ENCODE data around the gene DEFB108B. TPM values are rescaled to one million over a fixed set of nuclear protein-coding genes. Genes with fewer than 3 reads are reported as not detected.
"Not testable (repeated sequence)": the region's sequence is repeated elsewhere in the genome, so short reads cannot be mapped to it uniquely, and the experiment has no call there.

Gene DEFB108B
- total and polyA plus RNA-seq, 7 donors, result not detected

- Histone ChIP-seq H3K27me3 (ENCODE audit: insufficient read depth in 3 of 3, low read length in 2 of 3) (no peaks in the 10 kb centered on the region), H3K36me3 (ENCODE audit: insufficient read depth in 1 of 2, low read depth in 1 of 2) (no peaks in the 10 kb centered on the region), H3K27ac (no peak overlapping the region), H3K9me3 (no peaks in the 10 kb centered on the region), H3K4me3 (no peak overlapping the region), H3K4me1 (no peaks in the 10 kb centered on the region)
- TF ChIP-seq CTCF (IDR thresholded peaks at IDR 0.05), result no peak
- WGBS, 3 donors, result 68 to 72% (median 70%) methylated on average over 14 to 15 of the region's 15 CpGs
- intact Hi-C loops (cut with DNase I), result no loop called here
- ATAC-seq, result no peak
- no peak for DNase-seq
These were observed 10.9 kb downstream of the DEFB108B start for GRCh38 chr11:71843858-71844257.

GRCh38 chr11:71853895-71854294 lies 20.9 kb downstream of the DEFB108B start:
- H3K4me1 ChIP-seq; DNase-seq; H3K27me3 ChIP-seq (ENCODE audit: insufficient read depth in 3 of 3, low read length in 2 of 3); H3K4me3 ChIP-seq; intact Hi-C loops (cut with DNase I); H3K36me3 ChIP-seq (ENCODE audit: insufficient read depth in 1 of 2, low read depth in 1 of 2); H3K9me3 ChIP-seq; ATAC-seq; H3K27ac ChIP-seq: not testable (repeated sequence)
- WGBS, 3 donors, result 91 to 98% (median 95%) methylated on average over 2 of the region's 2 CpGs

- H3K36me3 ChIP-seq (ENCODE audit: insufficient read depth in 1 of 2, low read depth in 1 of 2); H3K27ac ChIP-seq; H3K9me3 ChIP-seq; H3K27me3 ChIP-seq (ENCODE audit: insufficient read depth in 3 of 3, low read length in 2 of 3); H3K4me3 ChIP-seq; DNase-seq; ATAC-seq; H3K4me1 ChIP-seq; intact Hi-C loops (cut with DNase I): not testable (repeated sequence)
- WGBS, 3 donors, result 56 to 67% (median 62%) methylated on average over 2 of the region's 2 CpGs
These were observed 22.9 kb downstream of the DEFB108B start for GRCh38 chr11:71855880-71856279.

GRCh38 chr11:71860835-71861234 lies 27.8 kb downstream of the DEFB108B start:
- intact Hi-C loops (cut with DNase I); ATAC-seq; H3K9me3 ChIP-seq; H3K27ac ChIP-seq; H3K4me1 ChIP-seq; DNase-seq; H3K36me3 ChIP-seq (ENCODE audit: insufficient read depth in 1 of 2, low read depth in 1 of 2); H3K27me3 ChIP-seq (ENCODE audit: insufficient read depth in 3 of 3, low read length in 2 of 3); H3K4me3 ChIP-seq: not testable (repeated sequence)
- WGBS, 3 donors, result 82 to 85% (median 85%) methylated on average over 3 of the region's 3 CpGs

GRCh38 chr11:71863978-71864627 lies 31.1 kb downstream of the DEFB108B start:
- H3K9me3 ChIP-seq; H3K27ac ChIP-seq; H3K36me3 ChIP-seq (ENCODE audit: insufficient read depth in 1 of 2, low read depth in 1 of 2); H3K27me3 ChIP-seq (ENCODE audit: insufficient read depth in 3 of 3, low read length in 2 of 3); intact Hi-C loops (cut with DNase I); DNase-seq; H3K4me1 ChIP-seq; H3K4me3 ChIP-seq: not testable (repeated sequence)
- peak in 3 of 4 donors; percentile 54 to 67 (median 62) for ATAC-seq
- WGBS, 3 donors, result 70 to 77% (median 75%) methylated on average over 3 of the region's 3 CpGs
- peak; percentile 29 for TF ChIP-seq CTCF (IDR thresholded peaks at IDR 0.05)

GRCh38 chr11:71867209-71867608 lies 34.2 kb downstream of the DEFB108B start:
- H3K4me1 ChIP-seq; H3K27me3 ChIP-seq (ENCODE audit: insufficient read depth in 3 of 3, low read length in 2 of 3); intact Hi-C loops (cut with DNase I); ATAC-seq; H3K27ac ChIP-seq; DNase-seq; H3K4me3 ChIP-seq; H3K9me3 ChIP-seq; H3K36me3 ChIP-seq (ENCODE audit: insufficient read depth in 1 of 2, low read depth in 1 of 2): not testable (repeated sequence)
- 79 to 91% (median 82%) methylated on average over 1 of the region's 1 CpG for WGBS, 3 donors

- H3K27me3 ChIP-seq (ENCODE audit: insufficient read depth in 3 of 3, low read length in 2 of 3); H3K9me3 ChIP-seq; DNase-seq; H3K4me1 ChIP-seq; H3K36me3 ChIP-seq (ENCODE audit: insufficient read depth in 1 of 2, low read depth in 1 of 2); ATAC-seq; H3K4me3 ChIP-seq; intact Hi-C loops (cut with DNase I); H3K27ac ChIP-seq: not testable (repeated sequence)
- WGBS, 3 donors, result 92 to 98% (median 97%) methylated on average over 3 of the region's 3 CpGs
These were observed 36.9 kb downstream of the DEFB108B start for GRCh38 chr11:71869931-71870330.

- intact Hi-C loops (cut with DNase I); H3K4me3 ChIP-seq; DNase-seq; H3K27me3 ChIP-seq (ENCODE audit: insufficient read depth in 3 of 3, low read length in 2 of 3); H3K36me3 ChIP-seq (ENCODE audit: insufficient read depth in 1 of 2, low read depth in 1 of 2); ATAC-seq; H3K27ac ChIP-seq; H3K9me3 ChIP-seq; H3K4me1 ChIP-seq: not testable (repeated sequence)
These were observed 37.7 kb downstream of the DEFB108B start for GRCh38 chr11:71870661-71871060.

- H3K27ac ChIP-seq; H3K4me3 ChIP-seq; intact Hi-C loops (cut with DNase I); H3K27me3 ChIP-seq (ENCODE audit: insufficient read depth in 3 of 3, low read length in 2 of 3); H3K36me3 ChIP-seq (ENCODE audit: insufficient read depth in 1 of 2, low read depth in 1 of 2); ATAC-seq; H3K9me3 ChIP-seq; H3K4me1 ChIP-seq; DNase-seq: not testable (repeated sequence)
- 47 to 57% (median 51%) methylated on average over 2 of the region's 2 CpGs for WGBS, 3 donors
These were observed 43.3 kb downstream of the DEFB108B start for GRCh38 chr11:71876262-71876661.

- DNase-seq; H3K27ac ChIP-seq; H3K36me3 ChIP-seq (ENCODE audit: insufficient read depth in 1 of 2, low read depth in 1 of 2); H3K4me1 ChIP-seq; H3K9me3 ChIP-seq; ATAC-seq; H3K4me3 ChIP-seq; intact Hi-C loops (cut with DNase I); H3K27me3 ChIP-seq (ENCODE audit: insufficient read depth in 3 of 3, low read length in 2 of 3): not testable (repeated sequence)
- WGBS, 3 donors, result 88 to 92% (median 90%) methylated on average over 1 of the region's 1 CpG
These were observed 45.1 kb downstream of the DEFB108B start, which contains the start of gene DEFB131B for GRCh38 chr11:71878059-71878458. TSS of gene DEFB131B (plus strand) at chr11:71878453. CDS start at chr11:71878453, 0 bp downstream.
